ENCODE results near the gene IFNA7.
"Not testable (repeated sequence)": the region's sequence is repeated elsewhere in the genome, so short reads cannot be mapped to it uniquely, and the experiment has no call there.

DNA sequence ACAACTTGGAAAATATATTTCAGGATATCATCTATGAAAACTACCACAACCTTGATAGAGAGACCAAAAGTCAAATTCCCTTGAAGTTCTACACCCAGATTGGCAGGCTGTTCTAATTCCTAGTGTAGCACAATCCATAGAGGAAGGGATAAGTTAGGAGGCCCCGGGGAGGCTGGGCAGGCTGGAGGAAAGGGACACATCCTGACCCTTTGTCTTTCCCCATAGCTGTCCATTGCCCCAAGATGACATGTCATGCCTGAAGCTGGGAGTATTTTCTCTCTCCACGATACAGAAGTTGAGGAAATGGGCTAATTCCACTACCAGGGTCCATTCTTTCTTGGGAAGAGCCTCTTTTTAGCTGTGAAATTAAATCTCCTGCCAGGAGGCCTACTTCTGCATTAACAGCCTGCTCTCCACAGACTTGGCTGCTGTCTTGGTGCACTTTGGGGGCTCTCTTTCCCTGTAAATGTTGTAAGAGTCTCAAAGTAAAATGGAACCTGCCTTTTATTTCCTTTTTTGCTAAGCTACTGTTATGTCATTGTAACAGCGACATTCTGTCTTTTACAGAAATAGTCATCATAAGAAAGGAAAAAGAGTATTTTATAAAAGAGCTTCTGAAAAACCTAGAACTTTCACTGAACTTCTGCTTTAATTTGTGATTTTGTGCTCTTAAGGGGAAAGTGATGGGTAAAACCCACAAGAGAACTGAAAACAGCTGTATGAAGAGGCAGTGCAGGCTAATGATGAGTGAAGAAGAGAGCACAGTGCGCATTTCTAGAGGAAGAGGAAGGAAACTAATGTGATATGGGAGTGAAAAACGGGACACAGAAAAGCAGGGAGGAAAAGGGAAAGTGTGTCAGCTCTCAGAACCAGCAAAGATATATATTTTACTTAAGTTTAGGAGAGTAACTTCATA lies 11.7 kb upstream of the IFNA7 start:
- not testable (repeated sequence) for TF ChIP-seq POLR2A (IDR thresholded peaks at IDR 0.05; ENCODE audit: low read depth, low read length); POLR2AphosphoS5 (IDR thresholded peaks at IDR 0.05; ENCODE audit: low read depth, low read length); TAF1 (IDR thresholded peaks at IDR 0.05; ENCODE audit: borderline replicate concordance, low read depth, low read length)

Data from GM12892 (cell line).